Heart left ventricle (tissue), 16 donors: ENCODE measurements around the gene CAMK2B. TPM values are rescaled to one million over a fixed set of nuclear protein-coding genes. Genes with fewer than 3 reads are reported as not detected.

Experiments used
- ATAC-seq, 4 donors: fragments of 200-7000 bp; cut with Tn5 transposase; one replicate each; pipeline ENCODE4 v1.9.1; 2020 to 2022; ENCODE audit warnings: moderate library complexity in 4 of 4, mild to moderate bottlenecking in 3 of 4, moderate number of reproducible peaks in 1 of 4
- DNase-seq, 5 donors: peaks; one replicate each; pipeline ENCODE4 v3.0.0-alpha.2; 2020
- H3K27ac ChIP-seq, 12 donors: fragments of 200-600 bp; sonication (generic) in 4 of 12; one replicate each; pipeline versions ENCODE4 v1.5.0 to v1.8.0; 2016 to 2022; ENCODE audit warnings: mild to moderate bottlenecking in 2 of 12
- H3K27me3 ChIP-seq, 9 donors: fragments of 200-600 bp; sonication (generic) in 2 of 9; one replicate each; pipeline versions ENCODE4 v1.5.1 to v1.8.0; 2016 to 2022; ENCODE audit warnings: mild to moderate bottlenecking in 3 of 9
- H3K36me3 ChIP-seq, 9 donors: fragments of 200-600 bp; sonication (generic) in 2 of 9; one replicate each; pipeline versions ENCODE4 v1.5.0 to v1.8.0; 2018 to 2022; ENCODE audit warnings: mild to moderate bottlenecking in 2 of 9
- H3K4me1 ChIP-seq, 12 donors: fragments of 200-600 bp; sonication (generic) in 4 of 12; one replicate each; pipeline versions ENCODE4 v1.5.0 to v1.8.0; 2016 to 2022; ENCODE audit warnings: mild to moderate bottlenecking in 3 of 12
- H3K4me3 ChIP-seq, 12 donors: fragments of 200-600 bp; sonication (generic) in 4 of 12; one replicate each; pipeline versions ENCODE4 v1.5.0 to v1.8.0; 2017 to 2022; ENCODE audit warnings: mild to moderate bottlenecking in 9 of 12, moderate library complexity in 4 of 12
- H3K9me3 ChIP-seq, 12 donors: fragments of 200-600 bp; sonication (generic) in 4 of 12; one replicate each; pipeline versions ENCODE4 v1.5.0 to v1.8.0; 2016 to 2022; ENCODE audit warnings: mild to moderate bottlenecking in 1 of 12
- CTCF ChIP-seq, 12 donors: fragments of 200-600 bp; sonication (generic) in 4 of 12; IDR thresholded peaks; one replicate each; pipeline versions ENCODE4 v1.5.0 to v1.8.0; 2018 to 2022; ENCODE audit warnings: antibody characterized with exemption in 12 of 12, mild to moderate bottlenecking in 5 of 12
- POLR2A ChIP-seq, 2 donors: fragments of 450-650 bp; IDR thresholded peaks; one replicate each; pipeline ENCODE4 v1.6.1; 2017; ENCODE audit warnings: antibody characterized with exemption in 2 of 2, mild to moderate bottlenecking in 2 of 2, moderate library complexity in 2 of 2
- WGBS, 4 donors: extraction: QIAGEN DNeasy Blood & Tissue Kit in 2 of 4; methylation state at CpG; one replicate each; pipeline versions ENCODE4 v1.1.5 to v1.1.7; 2013 to 2018; 5-methylcytosine and 5-hydroxymethylcytosine counted together
- intact Hi-C, 10 donors: fragments of 100-400 bp; cut with DNase I; formaldehyde crosslinking; loops; one replicate each; pipeline versions ENCODE4 v1.11.1 to v1.14.2; 2022
- polyA plus RNA-seq, 2 donors: library from polyadenylated mRNA; stranded (reverse); fragments of 200-250 nt; gene quantifications; one replicate each; pipeline ENCODE4 v1.2.3, GENCODE V29; 2013
- total RNA-seq, 9 donors: library from RNA; depleted of rRNA in 2 of 9; stranded (reverse); fragments of >200 nt in 2 of 9; fragmentation: NEBNext Ultra II Directional in 3 of 9; extraction: Animal tissue kit (Norgen Biotek cat#: 25700) in 3 of 9; gene quantifications; one replicate each; pipeline versions ENCODE4 v1.1.0 to v1.2.4, GENCODE V29; 2016 to 2023
- donor health status: ischemic (EF 13 %, LVEDD 7.1; RV severe dilation, severe dysfunction).
- donor health status: healthy with polysubstance abuse.
- donor health status: DM: no; HTN: yes; CAD: no.
- donor health status: DM: no; HTN: no; CAD: no.
- donor health status: ischemic (EF 25% LVEDD 6.9; RV normal size, moderate dysfunction).
- donor health status: ischemic (EF 25% LVEDD 5.7; RV mildly dilated, moderate dysfunction).
- donor health status: healthy.
- donor health status: DM: yes; HTN: yes; CAD: no.
- donor health status: ischemic (EF 35%, LVEDD 5.7; RV mildly dilated, moderate dysfunction).
- donor health status: nonischemic (EF 11% LVEDD 7.7; RV severe dilation, severe dysfunction).
- donor health status: DM: yes; HTN: yes; CAD: no.
- donor health status: PGD.
- donor health status: ischemic (EF 29% LVEDD 5.4; RV normal size, mild dysfunction).
- donor health status: nonischemic (EF 23%, LVEDD 6.1; RV moderate dilation, normal function).

Gene CAMK2B
- total and polyA plus RNA-seq, 11 donors, result 35.7 to 141 (median 103) TPM

- intact Hi-C loops, result no loop called here
- ATAC-seq (no peak), DNase-seq (no peak)
- Histone ChIP-seq H3K27ac (no peak overlapping the region), H3K4me1 (peaks cover 0 to 23% (median 13%) of the 10 kb centered on the region in 12 donors), H3K4me3 (no peak overlapping the region), H3K36me3 (no peaks in the 10 kb centered on the region), H3K27me3 (no peaks in the 10 kb centered on the region), H3K9me3 (peaks cover 0 to 30% (median 9%) of the 10 kb centered on the region in 12 donors)
- 92 to 96% (median 92%) methylated on average over 11 of the region's 11 CpGs for WGBS, 4 donors
- TF ChIP-seq CTCF (IDR thresholded peaks at IDR 0.05) (no peak), POLR2A (IDR thresholded peaks at IDR 0.05) (no peak)
Observed at GRCh38 chr7:44336491-44336890, 11.1 kb upstream of the CAMK2B start.

- DNase-seq (no peak), ATAC-seq (peak in 1 of 4 donors; percentile 12)
- H3K9me3 ChIP-seq, result peaks cover 0 to 30% (median 9%) of the 10 kb centered on the region in 12 donors
- intact Hi-C loops, result no loop called here
- H3K36me3 ChIP-seq, result no peaks in the 10 kb centered on the region
- no peak overlapping the region for H3K27ac ChIP-seq
- H3K27me3 ChIP-seq, result no peaks in the 10 kb centered on the region
- no peak for TF ChIP-seq CTCF (IDR thresholded peaks at IDR 0.05)
- no peak for TF ChIP-seq POLR2A (IDR thresholded peaks at IDR 0.05)
- H3K4me3 ChIP-seq, result no peak overlapping the region
- 80 to 92% (median 92%) methylated on average over 1 to 4 of the region's 4 CpGs for WGBS, 4 donors
- H3K4me1 ChIP-seq, result peaks cover 0 to 30% (median 14%) of the 10 kb centered on the region in 12 donors
Observed at GRCh38 chr7:44335184-44335583, 9.8 kb upstream of the CAMK2B start.

- intact Hi-C loops, result no loop called here
- peak overlapping the region in 1 of 12 donors; percentile 71 for H3K27ac ChIP-seq
Observed at GRCh38 chr7:44334734-44335097, 9.3 kb upstream of the CAMK2B start.

More at GRCh38 chr7:44334734-44335097, 9.3 kb upstream of the CAMK2B start:
- peaks cover 0 to 30% (median 9%) of the 10 kb centered on the region in 12 donors for H3K9me3 ChIP-seq
- no peaks in the 10 kb centered on the region for H3K36me3 ChIP-seq
- H3K27me3 ChIP-seq, result no peaks in the 10 kb centered on the region
- ATAC-seq (peak in 1 of 4 donors; percentile 7), DNase-seq (no peak)
- WGBS, 4 donors, result 84 to 90% (median 87%) methylated on average over 11 of the region's 11 CpGs
- TF ChIP-seq POLR2A (IDR thresholded peaks at IDR 0.05) (no peak), CTCF (IDR thresholded peaks at IDR 0.05) (no peak)
- no peak overlapping the region for H3K4me3 ChIP-seq
- H3K4me1 ChIP-seq, result peaks cover 0 to 33% (median 14%) of the 10 kb centered on the region in 12 donors
